Neural crest cell (in vitro differentiated cells): Measurements from ENCODE around the gene RAPGEF2. TPM values are rescaled to one million over a fixed set of nuclear protein-coding genes. Genes with fewer than 3 reads are reported as not detected.

ENCODE experiments used
- DNase-seq: peaks from one replicate; pipeline ENCODE4 v3.0.0; 2021; ENCODE audit warnings: low read depth, mixed read lengths, low spot score
- H3K27ac Mint-ChIP-seq: one replicate; pipeline ENCODE4 v1.8.0; 2021; ENCODE audit warnings: mild to moderate bottlenecking, mixed read lengths; ENCODE audit not compliant: unreplicated experiment
- H3K27me3 Mint-ChIP-seq: 2 replicates; pipeline ENCODE4 v1.8.0; 2021; ENCODE audit warnings: low read depth, mild to moderate bottlenecking, mixed read lengths
- H3K36me3 Mint-ChIP-seq: 2 replicates; pipeline ENCODE4 v1.8.0; 2021; ENCODE audit warnings: low read depth, mild to moderate bottlenecking, mixed read lengths
- H3K4me1 Mint-ChIP-seq: 2 replicates; pipeline ENCODE4 v1.8.0; 2021; ENCODE audit warnings: mixed read lengths
- H3K4me3 Mint-ChIP-seq: one replicate; pipeline ENCODE4 v1.8.0; 2021; ENCODE audit warnings: mild to moderate bottlenecking, mixed read lengths
- H3K9me3 Mint-ChIP-seq: 2 replicates; pipeline ENCODE4 v1.8.0; 2021; ENCODE audit warnings: mixed read lengths
- microRNA-seq: library from miRNA; unstranded; fragments of <30 nt; microRNA quantifications from one replicate; pipeline ENCODE4, GENCODE V29; 2020
- total RNA-seq: library from RNA; stranded (reverse); gene quantifications from 2 replicates; pipeline ENCODE4 v1.2.1, GENCODE V29; 2021
- TF ChIP-seq, protein P1 (sequence below): fragments of 200-600 bp; sonication (generic); conservative IDR thresholded peaks from 2 replicates; pipeline ENCODE4 v1.5.0; 2021; ENCODE audit warnings: antibody characterized with exemption, mild to moderate bottlenecking

The RAPGEF2 gene
- total RNA-seq, 1 donor from 2014 or later, result 44.2 TPM

DNA sequence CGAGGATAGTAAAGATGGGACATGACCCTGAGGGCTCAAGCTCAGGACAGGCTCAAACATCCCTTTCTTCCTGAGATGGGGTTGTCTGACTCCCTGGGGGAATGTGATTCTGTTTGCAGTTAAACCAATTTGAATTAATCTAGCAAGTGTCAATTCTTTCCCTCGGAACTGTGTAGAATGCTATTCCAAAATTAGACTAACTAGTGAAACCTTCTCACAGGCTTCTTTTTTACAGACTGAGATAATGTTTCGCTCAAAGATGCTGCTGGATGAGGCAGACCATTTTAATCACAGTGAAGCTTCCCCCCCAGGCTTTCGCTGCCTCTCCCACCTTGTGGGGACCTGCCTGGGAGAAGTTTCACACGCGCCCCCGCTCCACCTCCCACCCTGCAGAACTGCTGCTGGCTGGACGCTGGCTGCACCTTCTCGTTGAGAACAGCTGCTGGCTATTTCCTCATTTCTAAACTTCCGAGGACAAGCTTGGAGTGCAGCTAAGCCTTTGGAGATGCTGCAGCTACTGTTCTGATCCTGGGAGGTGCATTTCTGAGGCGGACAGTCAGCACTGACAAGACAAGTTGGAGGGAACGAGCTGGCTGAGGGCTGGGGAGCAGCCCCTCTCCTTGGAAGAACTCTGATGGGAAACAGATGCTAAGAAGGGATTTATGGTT, 297.8 kb downstream of the RAPGEF2 start:
- TF ChIP-seq, protein P1, sequence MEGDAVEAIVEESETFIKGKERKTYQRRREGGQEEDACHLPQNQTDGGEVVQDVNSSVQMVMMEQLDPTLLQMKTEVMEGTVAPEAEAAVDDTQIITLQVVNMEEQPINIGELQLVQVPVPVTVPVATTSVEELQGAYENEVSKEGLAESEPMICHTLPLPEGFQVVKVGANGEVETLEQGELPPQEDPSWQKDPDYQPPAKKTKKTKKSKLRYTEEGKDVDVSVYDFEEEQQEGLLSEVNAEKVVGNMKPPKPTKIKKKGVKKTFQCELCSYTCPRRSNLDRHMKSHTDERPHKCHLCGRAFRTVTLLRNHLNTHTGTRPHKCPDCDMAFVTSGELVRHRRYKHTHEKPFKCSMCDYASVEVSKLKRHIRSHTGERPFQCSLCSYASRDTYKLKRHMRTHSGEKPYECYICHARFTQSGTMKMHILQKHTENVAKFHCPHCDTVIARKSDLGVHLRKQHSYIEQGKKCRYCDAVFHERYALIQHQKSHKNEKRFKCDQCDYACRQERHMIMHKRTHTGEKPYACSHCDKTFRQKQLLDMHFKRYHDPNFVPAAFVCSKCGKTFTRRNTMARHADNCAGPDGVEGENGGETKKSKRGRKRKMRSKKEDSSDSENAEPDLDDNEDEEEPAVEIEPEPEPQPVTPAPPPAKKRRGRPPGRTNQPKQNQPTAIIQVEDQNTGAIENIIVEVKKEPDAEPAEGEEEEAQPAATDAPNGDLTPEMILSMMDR, result no peak
- H3K4me1 Mint-ChIP-seq, result peaks cover 36% of the 10 kb centered on the region
- H3K27ac Mint-ChIP-seq, result no peak overlapping the region
- DNase-seq, result no peak
- no peaks in the 10 kb centered on the region for H3K36me3 Mint-ChIP-seq
- H3K27me3 Mint-ChIP-seq, result no peaks in the 10 kb centered on the region
- H3K4me3 Mint-ChIP-seq, result no peak overlapping the region
- peaks cover 2% of the 10 kb centered on the region for H3K9me3 Mint-ChIP-seq

DNA sequence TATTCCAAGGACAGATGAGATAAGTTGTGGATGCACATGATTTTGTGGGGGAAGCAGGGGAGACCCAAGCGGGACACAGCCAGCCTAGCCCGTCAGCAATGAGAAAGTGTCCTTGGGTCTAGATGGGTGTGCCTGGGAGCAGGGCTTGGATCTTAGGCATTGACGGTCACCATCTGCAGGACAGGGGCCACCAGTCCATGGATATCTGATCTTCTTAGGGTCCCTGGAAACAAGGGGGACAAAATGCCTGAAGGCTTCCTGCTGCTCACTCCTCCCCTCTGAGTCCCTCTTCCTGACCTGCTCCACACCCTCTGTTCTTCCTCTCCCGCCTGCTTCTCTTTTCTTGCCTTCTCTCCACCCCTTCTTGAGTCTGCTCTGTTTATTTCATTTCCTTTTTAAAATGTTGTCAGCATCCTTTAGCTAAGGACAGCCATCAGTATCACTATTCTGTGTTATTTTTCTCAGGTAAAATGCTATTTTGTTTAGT, 298.4 kb downstream of the RAPGEF2 start:
- Mint-ChIP-seq H3K4me3 (no peak overlapping the region), H3K9me3 (peaks cover 2% of the 10 kb centered on the region), H3K4me1 (peaks cover 30% of the 10 kb centered on the region), H3K36me3 (no peaks in the 10 kb centered on the region), H3K27me3 (no peaks in the 10 kb centered on the region), H3K27ac (no peak overlapping the region)
- DNase-seq, result no peak
- TF ChIP-seq, protein P1, result no peak

DNA sequence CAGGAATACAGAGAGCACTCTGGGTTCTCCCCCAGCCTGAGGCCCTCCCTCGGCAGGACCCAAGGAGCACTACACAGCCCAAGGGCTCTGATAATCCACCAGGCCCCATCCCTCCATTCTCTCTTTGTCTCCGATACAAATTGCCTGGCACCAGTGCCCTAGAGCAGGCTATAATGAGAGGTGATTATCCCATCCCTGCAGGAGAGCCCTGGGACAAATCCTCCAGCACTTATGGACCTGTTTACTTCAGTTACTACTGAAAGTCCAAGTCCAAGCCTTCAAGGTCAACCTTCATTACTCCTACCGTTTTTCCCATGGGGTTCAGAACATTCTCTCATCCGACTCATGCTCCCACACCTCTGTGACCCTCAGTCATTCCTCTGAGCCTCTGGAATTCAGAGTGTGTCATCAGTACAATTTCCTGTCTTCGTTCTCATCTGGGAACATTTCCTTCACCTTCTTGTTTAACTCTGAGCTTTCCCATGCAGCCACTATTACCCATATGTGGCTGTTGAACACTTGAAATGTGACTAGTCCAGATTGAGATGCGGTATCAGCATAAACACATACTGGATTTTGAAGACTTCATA, 299.0 kb downstream of the RAPGEF2 start:
- DNase-seq, result no peak
- Mint-ChIP-seq H3K36me3 (no peaks in the 10 kb centered on the region), H3K4me1 (peaks cover 27% of the 10 kb centered on the region), H3K4me3 (no peak overlapping the region), H3K27ac (no peak overlapping the region), H3K27me3 (no peaks in the 10 kb centered on the region), H3K9me3 (peaks cover 2% of the 10 kb centered on the region)
- TF ChIP-seq, protein P1, result no peak

Small RNA genes within 50 kb of the gene (microRNA-seq; reads per million reads assigned to microRNA genes)
- not detected for gene MIR3688-1
- gene MIR3688-2, result not detected
